H1 (cell line): Measurements from ENCODE around the gene SPPL2A. TPM values are rescaled to one million over a fixed set of nuclear protein-coding genes. Genes with fewer than 3 reads are reported as not detected.

Experiments
- CTCF ChIA-PET: fragments of 300-600 bp; sonication (Branson Sonifier 250); formaldehyde crosslinking; loops from one replicate; lab custom pipeline; 2021; ENCODE audit not compliant: partially characterized antibody; lab: Charles Lee
- POLR2A ChIA-PET: fragments of 300-600 bp; sonication (Branson Sonifier 250); formaldehyde crosslinking; loops from one replicate; lab custom pipeline; 2021; ENCODE audit warnings: inconsistent platforms; ENCODE audit not compliant: partially characterized antibody; lab: Charles Lee
- DNase-seq, 2 experiments: peaks; one replicate each; pipeline versions ENCODE4 v3.0.0 to v3.0.0-alpha.2; 2010 to 2022; ENCODE audit warnings: low spot score in 2 of 2, low read depth in 1 of 2, mixed read lengths in 1 of 2
- FAIRE-seq: peaks from 2 replicates; lab custom pipeline; 2011; peaks lifted over from hg19 to GRCh38; lab: Jason Lieb, UNC
- H2AFZ ChIP-seq: 2 replicates; pipeline ENCODE4 v1.8.1; 2012; ENCODE audit warnings: low read length, inconsistent platforms
- H2AK5ac ChIP-seq: 2 replicates; pipeline ENCODE4 v1.6.1; 2013; ENCODE audit warnings: low read depth, low read length
- H2BK120ac ChIP-seq: replicated peaks from 2 replicates; pipeline ENCODE3; 2013; ENCODE audit warnings: low read depth, low read length, inconsistent platforms
- H2BK12ac ChIP-seq: 2 replicates; pipeline ENCODE4 v1.6.1; 2013; ENCODE audit warnings: low read depth, low read length
- H2BK15ac ChIP-seq: 2 replicates; pipeline ENCODE4 v1.6.1; 2013; ENCODE audit warnings: low read length
- H2BK20ac ChIP-seq: 2 replicates; pipeline ENCODE4 v1.6.1; 2013; ENCODE audit warnings: low read length
- H2BK5ac ChIP-seq: 2 replicates; pipeline ENCODE4 v1.6.1; 2013; ENCODE audit warnings: low read depth, low read length
- H3K14ac ChIP-seq: 2 replicates; pipeline ENCODE4 v1.6.1; 2013; ENCODE audit warnings: inconsistent platforms; ENCODE audit not compliant: insufficient read length
- H3K18ac ChIP-seq: 2 replicates; pipeline ENCODE4 v1.6.1; 2013; ENCODE audit warnings: low read length; ENCODE audit errors: extremely low read depth
- H3K23ac ChIP-seq: 2 replicates; pipeline ENCODE4 v1.6.1; 2013; ENCODE audit warnings: inconsistent platforms; ENCODE audit not compliant: insufficient read length
- H3K23me2 ChIP-seq: 2 replicates; pipeline ENCODE4 v1.6.1; 2013; ENCODE audit warnings: low read depth, low read length
- H3K27ac ChIP-seq: 2 replicates; pipeline ENCODE4 v1.6.1; 2011; ENCODE audit warnings: low read depth, low read length, inconsistent platforms
- H3K27me3 ChIP-seq, 4 experiments: replicated peaks in 1 of 4; 1 replicate in 1 of 4; 2 replicates in 3 of 4; pipeline versions ENCODE4 v1.6.1 to v1.8.1; 2011 to 2013; ENCODE audit warnings: low read length in 3 of 4, mild to moderate bottlenecking in 3 of 4, inconsistent platforms in 2 of 4, mixed read lengths in 2 of 4, moderate library complexity in 1 of 4; ENCODE audit not compliant: control insufficient read depth in 3 of 4, insufficient read depth in 3 of 4; ENCODE audit errors: extremely low read depth in 1 of 4
- H3K36me3 ChIP-seq, 4 experiments: 2 replicates each; pipeline versions ENCODE4 v1.6.1 to v1.8.1; 2011 to 2013; ENCODE audit warnings: mild to moderate bottlenecking in 4 of 4, low read length in 3 of 4, moderate library complexity in 2 of 4, control low read depth in 1 of 4, inconsistent platforms in 1 of 4; ENCODE audit not compliant: insufficient read depth in 4 of 4, control insufficient read depth in 2 of 4
- H3K4ac ChIP-seq: replicated peaks from 2 replicates; pipeline ENCODE3; 2013; ENCODE audit warnings: low read length, low read depth, mixed read lengths, inconsistent platforms; ENCODE audit not compliant: insufficient read length
- H3K4me1 ChIP-seq, 4 experiments: replicated peaks in 1 of 4; 1 replicate in 1 of 4; 2 replicates in 3 of 4; pipeline versions ENCODE4 v1.6.1 to v1.8.1; 2011 to 2013; ENCODE audit warnings: low read length in 3 of 4, inconsistent platforms in 2 of 4, mixed read lengths in 1 of 4; ENCODE audit not compliant: insufficient read depth in 4 of 4, control insufficient read depth in 3 of 4
- H3K4me2 ChIP-seq, 2 experiments: 2 replicates each; pipeline versions ENCODE4 v1.6.1 to v1.8.1; 2011 to 2013; ENCODE audit warnings: low read depth in 2 of 2, low read length in 2 of 2, control low read depth in 1 of 2, inconsistent platforms in 1 of 2, mild to moderate bottlenecking in 1 of 2; ENCODE audit not compliant: insufficient read depth in 1 of 2
- H3K4me3 ChIP-seq, 4 experiments: fragments of 200-600, 300-600 bp in 1 of 4; sonication (generic), shearing (Covaris generic), sonication (Bioruptor Twin) in 1 of 4; 2 replicates each; pipeline versions ENCODE4 v1.5.1 to v1.8.1; 2011 to 2016; ENCODE audit warnings: low read length in 4 of 4, low read depth in 3 of 4, control low read depth in 2 of 4, inconsistent platforms in 2 of 4, mild to moderate bottlenecking in 2 of 4, mixed read lengths in 1 of 4, moderate library complexity in 1 of 4; ENCODE audit not compliant: insufficient read depth in 2 of 4; ENCODE audit errors: extremely low read depth in 1 of 4
- H3K56ac ChIP-seq: replicated peaks from 2 replicates; pipeline ENCODE3; 2013; ENCODE audit warnings: low read depth, mild to moderate bottlenecking, mixed read lengths, low read length, inconsistent platforms; ENCODE audit not compliant: insufficient read length
- H3K79me1 ChIP-seq: 2 replicates; pipeline ENCODE4 v1.6.1; 2013; ENCODE audit warnings: low read depth, low read length, control low read depth
- H3K79me2 ChIP-seq, 2 experiments: 2 replicates each; pipeline versions ENCODE4 v1.6.1 to v1.8.1; 2012 to 2013; ENCODE audit warnings: low read length in 2 of 2, mild to moderate bottlenecking in 2 of 2, inconsistent platforms in 1 of 2; ENCODE audit not compliant: insufficient read depth in 2 of 2, control insufficient read depth in 1 of 2
- H3K9ac ChIP-seq, 4 experiments: replicated peaks in 1 of 4; 1 replicate in 1 of 4; 2 replicates in 3 of 4; pipeline versions ENCODE4 v1.6.1 to v1.8.1; 2011 to 2013; ENCODE audit warnings: low read depth in 3 of 4, low read length in 3 of 4, control low read depth in 2 of 4, mild to moderate bottlenecking in 2 of 4, moderate library complexity in 2 of 4, inconsistent platforms in 1 of 4; ENCODE audit errors: extremely low read depth in 1 of 4
- H3K9me3 ChIP-seq, 2 experiments: 2 replicates each; pipeline versions ENCODE4 v1.6.1 to v1.8.1; 2012 to 2013; ENCODE audit warnings: mild to moderate bottlenecking in 2 of 2, moderate library complexity in 2 of 2, control low read depth in 1 of 2, inconsistent platforms in 1 of 2, low read depth in 1 of 2, low read length in 1 of 2, mixed read lengths in 1 of 2; ENCODE audit not compliant: insufficient read depth in 2 of 2
- H4K20me1 ChIP-seq, 2 experiments: replicated peaks in 1 of 2; 2 replicates each; pipeline versions ENCODE3 to v1.8.1; 2011 to 2013; ENCODE audit warnings: inconsistent platforms in 2 of 2, low read length in 2 of 2, mild to moderate bottlenecking in 1 of 2; ENCODE audit not compliant: insufficient read depth in 2 of 2, control insufficient read depth in 1 of 2
- H4K5ac ChIP-seq: 2 replicates; pipeline ENCODE4 v1.6.1; 2013; ENCODE audit warnings: low read length, low read depth, mixed read lengths, inconsistent platforms; ENCODE audit not compliant: insufficient read length
- H4K8ac ChIP-seq: 2 replicates; pipeline ENCODE4 v1.8.0; 2013; ENCODE audit warnings: mild to moderate bottlenecking, moderate library complexity, low read length, inconsistent platforms; ENCODE audit not compliant: insufficient read depth; ENCODE audit errors: extremely low read depth
- H4K91ac ChIP-seq: replicated peaks from 2 replicates; pipeline ENCODE3; 2013; ENCODE audit warnings: low read length, mixed read lengths, inconsistent platforms; ENCODE audit not compliant: insufficient read length
- CHD1 ChIP-seq: IDR thresholded peaks from 2 replicates; pipeline ENCODE4 v1.6.1; 2012; ENCODE audit warnings: low read depth, low read length, improper control_type of control experiment
- CHD2 ChIP-seq: IDR thresholded peaks from 2 replicates; pipeline ENCODE4 v1.6.1; 2012; ENCODE audit warnings: low read length, improper control_type of control experiment
- EGR1 ChIP-seq: IDR thresholded peaks from 2 replicates; pipeline ENCODE4 v1.6.1; 2011; ENCODE audit warnings: low read depth, low read length, borderline replicate concordance
- EP300 ChIP-seq, 2 experiments: IDR thresholded peaks; 1 replicate in 1 of 2; 2 replicates in 1 of 2; pipeline ENCODE4 v1.6.1; 2011 to 2012; ENCODE audit warnings: low read depth in 2 of 2, low read length in 2 of 2, mild to moderate bottlenecking in 2 of 2, borderline replicate concordance in 1 of 2, inconsistent platforms in 1 of 2, moderate library complexity in 1 of 2
- GTF2F1 ChIP-seq: IDR thresholded peaks from 2 replicates; pipeline ENCODE4 v1.6.1; 2012; ENCODE audit warnings: low read depth, low read length, improper control_type of control experiment, borderline replicate concordance
- JUND ChIP-seq: IDR thresholded peaks from 2 replicates; pipeline ENCODE4 v1.6.1; 2011; ENCODE audit warnings: mild to moderate bottlenecking, improper control_type of control experiment, low read length
- KDM4A ChIP-seq: IDR thresholded peaks from one replicate; pipeline ENCODE4 v1.7.1; 2012; ENCODE audit warnings: low read depth, mild to moderate bottlenecking, moderate library complexity, low read length, inconsistent platforms; ENCODE audit not compliant: severe bottlenecking
- POLR2A ChIP-seq, 2 experiments: IDR thresholded peaks; 1 replicate in 1 of 2; 2 replicates in 1 of 2; pipeline ENCODE4 v1.6.1; 2011; ENCODE audit warnings: low read depth in 2 of 2, low read length in 2 of 2, mild to moderate bottlenecking in 2 of 2; ENCODE audit errors: control extremely low read depth in 1 of 2
- RAD21 ChIP-seq, 2 experiments: IDR thresholded peaks in 1 of 2; conservative IDR thresholded peaks in 1 of 2; 2 replicates each; pipeline ENCODE4 v1.6.1; 2011; ENCODE audit warnings: low read depth in 2 of 2, low read length in 2 of 2, improper control_type of control experiment in 1 of 2, inconsistent platforms in 1 of 2, mild to moderate bottlenecking in 1 of 2, moderate library complexity in 1 of 2
- RNF2 ChIP-seq: fragments of 200-900, 300-1000 bp; sonication (generic); IDR thresholded peaks from 2 replicates; pipeline ENCODE4 v1.7.1; 2016; ENCODE audit warnings: borderline replicate concordance, low read depth, mild to moderate bottlenecking, antibody characterized with exemption, low read length; ENCODE audit not compliant: poor library complexity, severe bottlenecking; ENCODE audit errors: missing control alignments
- SP4 ChIP-seq: IDR thresholded peaks from 2 replicates; pipeline ENCODE4 v1.6.1; 2012; ENCODE audit warnings: low read length, inconsistent platforms
- TAF1 ChIP-seq: IDR thresholded peaks from 2 replicates; pipeline ENCODE4 v1.6.1; 2011; ENCODE audit warnings: mild to moderate bottlenecking, low read depth, low read length
- TBP ChIP-seq: IDR thresholded peaks from 2 replicates; pipeline ENCODE4 v1.6.1; 2011; ENCODE audit warnings: low read depth, low read length, improper control_type of control experiment
- WGBS, 2 experiments: shearing (Covaris generic) in 1 of 2; methylation state at CpG; one replicate each; pipeline versions ENCODE4 v1.1.6 to v1.1.7; 2013 to 2015; ENCODE audit warnings: low lambda C conversion rate in 2 of 2, mixed read lengths in 2 of 2, inconsistent platforms in 1 of 2, low coverage in 1 of 2, missing lambda C conversion rate in 1 of 2; ENCODE audit not compliant: insufficient replicate concordance in 2 of 2, insufficient coverage in 1 of 2, insufficient read length in 1 of 2; ENCODE audit errors: extremely low coverage in 1 of 2, missing lambda C conversion rate in 1 of 2; 5-methylcytosine and 5-hydroxymethylcytosine counted together
- polyA plus RNA-seq, 7 experiments: library from polyadenylated mRNA; depleted of rRNA in 3 of 7; stranded (reverse) in 5 of 7; unstranded in 2 of 7; fragments of >200 nt in 5 of 7; fragments of 200-250 nt in 2 of 7; gene quantifications; 1 replicate in 5 of 7; 2 replicates in 1 of 7; 4 replicates in 1 of 7; pipeline versions ENCODE4 v1.2.1 to v1.2.3, GENCODE V29; 2011 to 2013; ENCODE audit warnings: missing spikeins in 2 of 7, mixed read lengths in 2 of 7
- total RNA-seq: library from RNA; stranded (reverse); fragmentation: NEBNext Ultra II Directional; extraction: Animal tissue kit (Norgen Biotek cat#: 25700); gene quantifications from 2 replicates; pipeline ENCODE4 v1.2.1, GENCODE V29; 2021
- TF ChIP-seq, protein P1 (sequence below): IDR thresholded peaks from 2 replicates; pipeline ENCODE4 v1.6.1; 2012; ENCODE audit warnings: inconsistent platforms

Gene SPPL2A
- total and polyA plus RNA-seq, 2 of the 8 experiments (the other 6 are each of a cell fraction or from before 2014, with no cell fraction given): 15.6 to 52.9 TPM

DNA sequence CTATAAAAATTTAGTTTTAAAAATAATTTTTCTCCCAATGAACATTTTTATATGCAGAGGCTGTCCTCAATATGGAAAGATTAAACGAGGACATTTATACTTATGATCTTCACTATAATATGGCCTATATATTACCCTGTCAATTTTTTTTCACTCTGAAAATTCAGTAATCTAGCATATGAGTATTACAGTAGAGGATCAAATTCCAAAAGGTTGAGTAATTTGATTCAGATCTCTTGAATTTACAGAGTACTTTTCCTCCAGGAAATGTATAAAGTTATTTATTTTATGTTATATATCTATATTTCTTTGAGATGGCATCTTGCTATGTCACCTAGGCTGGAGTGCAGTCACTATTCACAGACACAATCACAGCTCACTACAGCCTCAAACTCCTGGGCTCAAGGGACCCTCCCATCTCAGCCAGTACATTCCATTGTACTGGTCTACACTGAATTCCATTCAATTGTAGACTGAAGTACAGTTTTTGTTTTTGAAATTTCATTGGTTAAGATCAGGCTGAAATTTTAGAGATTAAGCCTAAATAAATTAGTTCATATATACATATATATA, 62.7 kb downstream of the SPPL2A start:
- ChIA-PET POLR2A (no interaction called here), CTCF (no interaction called here)
- no peak overlapping the region for H2AFZ ChIP-seq
- H2BK120ac ChIP-seq: no peak overlapping the region
- H3K14ac ChIP-seq: no peak overlapping the region
- H3K4me1 ChIP-seq: no peaks in the 10 kb centered on the region
- H4K8ac ChIP-seq: no peak overlapping the region
- no peak for DNase-seq
- H3K18ac ChIP-seq: no peak overlapping the region
- H3K36me3 ChIP-seq: no peaks in the 10 kb centered on the region
- no peaks in the 10 kb centered on the region for H3K9me3 ChIP-seq
- H3K56ac ChIP-seq: no peak overlapping the region
- no peak overlapping the region for H2BK20ac ChIP-seq
- 71% methylated on average over 1 of the region's 1 CpG; no CpG with 5 or more reads in 1 of the 2 experiments for WGBS, 2 experiments
- H2BK12ac ChIP-seq: no peak overlapping the region
- H3K4ac ChIP-seq: no peak overlapping the region
- H3K79me2 ChIP-seq: no peaks in the 10 kb centered on the region
- no peak overlapping the region for H2BK5ac ChIP-seq
- H4K91ac ChIP-seq: no peak overlapping the region
- no peaks in the 10 kb centered on the region for H3K23me2 ChIP-seq
- no peaks in the 10 kb centered on the region for H3K27me3 ChIP-seq
- no peaks in the 10 kb centered on the region for H4K20me1 ChIP-seq
- H3K4me2 ChIP-seq: no peak overlapping the region
- H3K79me1 ChIP-seq: no peaks in the 10 kb centered on the region
- H3K4me3 ChIP-seq: no peak overlapping the region
- no peak overlapping the region for H3K9ac ChIP-seq
- H3K23ac ChIP-seq: no peak overlapping the region
- H2BK15ac ChIP-seq: no peak overlapping the region
- FAIRE-seq: no peak
- no peak overlapping the region for H4K5ac ChIP-seq
- H3K27ac ChIP-seq: no peak overlapping the region
- H2AK5ac ChIP-seq: no peak overlapping the region
- TF ChIP-seq GTF2F1 (no peak), SP4 (no peak), TBP (no peak), POLR2A (IDR thresholded peaks at IDR 0.05; ENCODE audit: control extremely low read depth in 1 of 2, low read depth in 2 of 2, low read length in 2 of 2) (no peak), RAD21 (IDR thresholded peaks at IDR 0.05 in 1 of 2, conservative IDR thresholded peaks at IDR 0.05 in 1 of 2; ENCODE audit: low read depth in 2 of 2, low read length in 2 of 2) (no peak), EGR1 (no peak), JUND (no peak), EP300 (IDR thresholded peaks at IDR 0.05; ENCODE audit: borderline replicate concordance in 1 of 2, low read depth in 2 of 2, low read length in 2 of 2) (no peak), CHD2 (no peak), CHD1 (no peak), KDM4A (no peak), RNF2 (no peak), TAF1 (no peak)
- TF ChIP-seq, protein P1, sequence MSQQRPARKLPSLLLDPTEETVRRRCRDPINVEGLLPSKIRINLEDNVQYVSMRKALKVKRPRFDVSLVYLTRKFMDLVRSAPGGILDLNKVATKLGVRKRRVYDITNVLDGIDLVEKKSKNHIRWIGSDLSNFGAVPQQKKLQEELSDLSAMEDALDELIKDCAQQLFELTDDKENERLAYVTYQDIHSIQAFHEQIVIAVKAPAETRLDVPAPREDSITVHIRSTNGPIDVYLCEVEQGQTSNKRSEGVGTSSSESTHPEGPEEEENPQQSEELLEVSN: no peak
